CD14-positive monocyte (primary cell): ENCODE data around the gene NAA10. TPM values are rescaled to one million over a fixed set of nuclear protein-coding genes. Genes with fewer than 3 reads are reported as not detected.
A peak's percentile ranks its signal among the peaks of the same experiment; 100 is the strongest.

Source experiments
- DNase-seq, 3 donors: peaks; one replicate each; pipeline ENCODE4 v3.0.0-alpha.2; 2011 to 2022
- H2AFZ ChIP-seq: 2 replicates; pipeline ENCODE4 v1.6.0; 2012; ENCODE audit warnings: mild to moderate bottlenecking, low read depth, low read length, inconsistent platforms; ENCODE audit not compliant: insufficient read depth, poor library complexity, severe bottlenecking
- H3K27ac ChIP-seq, 2 donors: 1 replicate in 1 of 2; 2 replicates in 1 of 2; pipeline ENCODE4 v1.5.1; 2012 to 2013; ENCODE audit warnings: low read length in 2 of 2, control low read depth in 1 of 2, inconsistent platforms in 1 of 2, low read depth in 1 of 2, mild to moderate bottlenecking in 1 of 2
- H3K27me3 ChIP-seq, 2 donors: one replicate each; pipeline versions ENCODE4 v1.6.0 to v1.6.1; 2011 to 2013; ENCODE audit warnings: low read length in 2 of 2; ENCODE audit not compliant: control insufficient read depth in 2 of 2, insufficient read depth in 2 of 2
- H3K36me3 ChIP-seq, 2 donors: replicated peaks in 1 of 2; 1 replicate in 1 of 2; 2 replicates in 1 of 2; pipeline versions ENCODE4 v1.5.1 to v1.6.1; 2012 to 2013; ENCODE audit warnings: low read length in 2 of 2, control low read depth in 1 of 2, inconsistent platforms in 1 of 2, mild to moderate bottlenecking in 1 of 2; ENCODE audit not compliant: insufficient read depth in 2 of 2, control insufficient read depth in 1 of 2
- H3K4me1 ChIP-seq, 2 donors: 1 replicate in 1 of 2; 2 replicates in 1 of 2; pipeline versions ENCODE4 v1.5.1 to v1.6.1; 2012 to 2013; ENCODE audit warnings: low read length in 2 of 2, control low read depth in 1 of 2, inconsistent platforms in 1 of 2, mild to moderate bottlenecking in 1 of 2, moderate library complexity in 1 of 2; ENCODE audit not compliant: insufficient read depth in 2 of 2, control insufficient read depth in 1 of 2
- H3K4me2 ChIP-seq: replicated peaks from 2 replicates; pipeline ENCODE3; 2012; ENCODE audit warnings: low read length, moderate library complexity, mild to moderate bottlenecking; ENCODE audit not compliant: poor library complexity, severe bottlenecking; ENCODE audit errors: extremely low read depth
- H3K4me3 ChIP-seq, 3 experiments: fragments of 200-600 bp in 1 of 3; sonication (generic) in 1 of 3; replicated peaks in 1 of 3; 1 replicate in 2 of 3; 2 replicates in 1 of 3; pipeline ENCODE4 v1.5.1; 2011 to 2013; ENCODE audit warnings: low read length in 3 of 3, mild to moderate bottlenecking in 3 of 3, control low read depth in 2 of 3, low read depth in 2 of 3, inconsistent platforms in 1 of 3, moderate library complexity in 1 of 3
- H3K79me2 ChIP-seq: 2 replicates; pipeline ENCODE4 v1.6.0; 2012; ENCODE audit warnings: mild to moderate bottlenecking, control low read depth, inconsistent platforms, low read length, moderate library complexity; ENCODE audit not compliant: insufficient read depth
- H3K9ac ChIP-seq: 2 replicates; pipeline ENCODE4 v1.6.0; 2017; ENCODE audit warnings: low read length, mild to moderate bottlenecking; ENCODE audit not compliant: insufficient read depth, poor library complexity, severe bottlenecking
- H3K9me3 ChIP-seq, 2 donors: replicated peaks in 1 of 2; 1 replicate in 1 of 2; 2 replicates in 1 of 2; pipeline versions ENCODE4 v1.5.1 to v1.6.1; 2012 to 2013; ENCODE audit warnings: low read length in 2 of 2, control low read depth in 1 of 2; ENCODE audit not compliant: control insufficient read depth in 1 of 2, insufficient read depth in 1 of 2
- H4K20me1 ChIP-seq: 2 replicates; pipeline ENCODE4 v1.6.0; 2012; ENCODE audit warnings: mild to moderate bottlenecking, low read length, control low read depth, moderate library complexity; ENCODE audit not compliant: insufficient read depth
- H3K27ac Mint-ChIP-seq, 7 donors: one replicate each; pipeline ENCODE4 v1.8.0; 2020; ENCODE audit warnings: mild to moderate bottlenecking in 7 of 7, mixed read lengths in 7 of 7, moderate library complexity in 6 of 7, inconsistent platforms in 2 of 7
- H3K27me3 Mint-ChIP-seq, 3 donors: one replicate each; pipeline ENCODE4 v1.8.0; 2021 to 2022; ENCODE audit warnings: low read depth in 3 of 3, mild to moderate bottlenecking in 3 of 3, mixed read lengths in 3 of 3, moderate library complexity in 3 of 3, inconsistent platforms in 1 of 3
- H3K36me3 Mint-ChIP-seq, 2 donors: one replicate each; pipeline ENCODE4 v1.8.0; 2020; ENCODE audit warnings: mixed read lengths in 2 of 2, inconsistent platforms in 1 of 2, mild to moderate bottlenecking in 1 of 2
- H3K4me1 Mint-ChIP-seq: one replicate; pipeline ENCODE4 v1.8.0; 2020; ENCODE audit warnings: mild to moderate bottlenecking, mixed read lengths
- H3K4me3 Mint-ChIP-seq, 2 donors: one replicate each; pipeline ENCODE4 v1.8.0; 2020; ENCODE audit warnings: mild to moderate bottlenecking in 2 of 2, mixed read lengths in 2 of 2, moderate library complexity in 1 of 2
- H3K9me3 Mint-ChIP-seq, 7 donors: one replicate each; pipeline ENCODE4 v1.8.0; 2020 to 2022; ENCODE audit warnings: mixed read lengths in 7 of 7, mild to moderate bottlenecking in 6 of 7, moderate library complexity in 6 of 7, inconsistent platforms in 2 of 7
- CTCF ChIP-seq: fragments of 200-600 bp; IDR thresholded peaks from one replicate; pipeline ENCODE4 v1.8.0; 2022; ENCODE audit warnings: antibody characterized with exemption, mild to moderate bottlenecking
- WGBS: methylation state at CpG from one replicate; pipeline ENCODE4 v1.1.5; 2013; ENCODE audit warnings: missing lambda C conversion rate; ENCODE audit not compliant: insufficient coverage; 5-methylcytosine and 5-hydroxymethylcytosine counted together
- intact Hi-C, 2 donors: fragments of 100-400 bp; cut with micrococcal nuclease; formaldehyde crosslinking; loops; one replicate each; pipeline versions ENCODE4 v1.15.0 to v1.15.1; 2023
- polyA plus RNA-seq, 3 donors: library from polyadenylated mRNA; depleted of rRNA in 1 of 3; unstranded in 2 of 3; stranded (reverse) in 1 of 3; fragments of 300-500 nt in 2 of 3; fragments of >200 nt in 1 of 3; fragmentation: Illumina TruSeq in 2 of 3; gene quantifications; 1 replicate in 2 of 3; 2 replicates in 1 of 3; pipeline ENCODE4 v1.2.3, GENCODE V29; 2012 to 2021

The NAA10 gene
- polyA plus RNA-seq, 3 donors, result 46.7 to 109 (median 47.9) TPM

GRCh38 chrX:153903238-153903980 lies 31.4 kb downstream of the NAA10 start:
- Mint-ChIP-seq H3K27me3 (peaks cover 0 to 49% (median 3%) of the 10 kb centered on the region in 3 donors), H3K27ac (peak overlapping the region; percentile 16 to 88 (median 46)), H3K4me3 (peak overlapping the region; percentile 41 to 72), H3K36me3 (peaks cover 3 to 8% of the 10 kb centered on the region in 2 donors), H3K4me1 (peaks cover 53% of the 10 kb centered on the region), H3K9me3 (peaks cover 0 to 8% (median 1%) of the 10 kb centered on the region in 7 donors)
- Histone ChIP-seq H3K36me3 (peaks cover 7 to 9% of the 10 kb centered on the region in 2 donors), H3K4me2 (peak overlapping the region; percentile 58), H3K4me3 (peak overlapping the region in 1 of 3 experiments; percentile 50), H3K4me1 (peaks cover 53 to 55% of the 10 kb centered on the region in 2 donors), H4K20me1 (peaks cover 24% of the 10 kb centered on the region), H3K9me3 (no peaks in the 10 kb centered on the region), H2AFZ (no peak overlapping the region), H3K27ac (peak overlapping the region; percentile 41 to 46), H3K27me3 (no peaks in the 10 kb centered on the region), H3K9ac (no peak overlapping the region), H3K79me2 (no peaks in the 10 kb centered on the region)
- intact Hi-C loops, result no loop called here
- peak in 1 of 3 donors; percentile 15 for DNase-seq
- WGBS, result 40% methylated on average over 7 of the region's 18 CpGs
- no peak for TF ChIP-seq CTCF

GRCh38 chrX:153902385-153902784 lies 32.5 kb downstream of the NAA10 start:
- intact Hi-C loops, result no loop called here
- H3K4me1 Mint-ChIP-seq, result peaks cover 53% of the 10 kb centered on the region
- Histone ChIP-seq H3K36me3 (peaks cover 0 to under 1% of the 10 kb centered on the region in 2 donors), H2AFZ (no peak overlapping the region), H3K4me1 (peaks cover 53 to 55% of the 10 kb centered on the region in 2 donors), H3K79me2 (no peaks in the 10 kb centered on the region), H3K4me3 (no peak overlapping the region), H4K20me1 (peaks cover 16% of the 10 kb centered on the region), H3K9ac (no peak overlapping the region), H3K27ac (no peak overlapping the region), H3K9me3 (no peaks in the 10 kb centered on the region), H3K4me2 (peak overlapping the region; percentile 12), H3K27me3 (peaks cover 0 to 2% of the 10 kb centered on the region in 2 donors)
- no peak for TF ChIP-seq CTCF
- H3K4me3 Mint-ChIP-seq, result no peak overlapping the region
- peaks cover 0 to 6% (median under 1%) of the 10 kb centered on the region in 7 donors for H3K9me3 Mint-ChIP-seq
- no peak for DNase-seq
- H3K27ac Mint-ChIP-seq, result peak overlapping the region in 1 of 7 donors; percentile 40
- H3K36me3 Mint-ChIP-seq, result no peaks in the 10 kb centered on the region
- H3K27me3 Mint-ChIP-seq, result peaks cover 0 to 48% (median 3%) of the 10 kb centered on the region in 3 donors
- WGBS, result 40% methylated on average over 1 of the region's 10 CpGs
